Measurements from ENCODE around the gene CSF1R. TPM values are rescaled to one million over a fixed set of nuclear protein-coding genes. Genes with fewer than 3 reads are reported as not detected.

Gene CSF1R
- total and polyA plus RNA-seq, 2 of the 8 experiments (the other 6 are each of a cell fraction or from before 2014, with no cell fraction given), result 0.12 TPM; not detected in 1

DNA sequence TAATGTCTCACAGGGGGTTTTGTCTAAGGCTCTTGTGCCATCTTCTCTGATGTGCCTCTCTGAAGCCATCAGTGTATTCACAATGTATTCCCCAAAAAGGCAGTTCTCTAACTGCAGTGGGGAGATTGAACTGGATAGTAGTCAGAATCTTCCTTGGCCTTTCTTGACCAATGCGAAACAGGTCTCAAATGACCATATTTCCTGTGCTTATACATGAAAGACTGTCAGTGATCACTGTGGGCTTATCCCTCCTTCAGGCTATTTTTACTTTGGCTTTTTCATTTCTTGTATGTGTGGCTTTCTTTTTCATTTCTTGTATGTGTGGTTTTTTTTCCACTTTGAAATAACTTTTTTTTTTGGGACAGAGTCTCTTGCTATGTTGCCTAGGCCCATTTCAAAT, 66.1 kb downstream of the CSF1R start:
- Histone ChIP-seq H3K27ac (ENCODE audit: low read depth, low read length) (no peak overlapping the region), H3K79me2 (ENCODE audit: control insufficient read depth in 1 of 2, insufficient read depth in 2 of 2, low read length in 2 of 2) (no peaks in the 10 kb centered on the region), H3K4me3 (ENCODE audit: extremely low read depth in 1 of 4, insufficient read depth in 2 of 4, low read depth in 3 of 4, low read length in 4 of 4) (no peak overlapping the region), H3K9me3 (ENCODE audit: insufficient read depth in 2 of 2, low read depth in 1 of 2, low read length in 1 of 2) (no peaks in the 10 kb centered on the region), H4K8ac (ENCODE audit: extremely low read depth, insufficient read depth, low read length) (no peak overlapping the region), H2AFZ (ENCODE audit: low read length) (no peak overlapping the region), H3K56ac (replicated peaks; ENCODE audit: insufficient read length, low read depth, low read length) (no peak overlapping the region), H2BK15ac (ENCODE audit: low read length) (no peak overlapping the region), H3K23ac (ENCODE audit: insufficient read length) (no peak overlapping the region), H2BK20ac (ENCODE audit: low read length) (no peak overlapping the region), H3K4me2 (ENCODE audit: insufficient read depth in 1 of 2, low read depth in 2 of 2, low read length in 2 of 2) (no peak overlapping the region), H3K36me3 (ENCODE audit: control insufficient read depth in 2 of 4, insufficient read depth in 4 of 4, low read length in 3 of 4) (peaks cover 3 to 65% (median 35%) of the 10 kb centered on the region in 4 experiments; a peak in 7 of 8 replicates), H3K9ac (replicated peaks in 1 of 4; ENCODE audit: extremely low read depth in 1 of 4, low read depth in 3 of 4, low read length in 3 of 4) (no peak overlapping the region), H4K20me1 (replicated peaks in 1 of 2; ENCODE audit: control insufficient read depth in 1 of 2, insufficient read depth in 2 of 2, low read length in 2 of 2) (peaks cover 0 to 2% of the 10 kb centered on the region in 2 experiments), H4K91ac (replicated peaks; ENCODE audit: insufficient read length, low read length) (no peak overlapping the region), H3K4me1 (replicated peaks in 1 of 4; ENCODE audit: control insufficient read depth in 3 of 4, insufficient read depth in 4 of 4, low read length in 3 of 4) (no peaks in the 10 kb centered on the region; a peak in 1 of 7 replicates), H2BK5ac (ENCODE audit: low read depth, low read length) (no peak overlapping the region), H2BK12ac (ENCODE audit: low read depth, low read length) (no peak overlapping the region), H2AK5ac (ENCODE audit: low read depth, low read length) (no peak overlapping the region), H2BK120ac (replicated peaks; ENCODE audit: low read depth, low read length) (no peak overlapping the region), H3K14ac (ENCODE audit: insufficient read length) (no peak overlapping the region), H4K5ac (ENCODE audit: insufficient read length, low read depth, low read length) (no peak overlapping the region), H3K79me1 (ENCODE audit: low read depth, low read length) (no peaks in the 10 kb centered on the region), H3K18ac (ENCODE audit: extremely low read depth, low read length) (no peak overlapping the region), H3K27me3 (replicated peaks in 1 of 4; ENCODE audit: control insufficient read depth in 3 of 4, extremely low read depth in 1 of 4, insufficient read depth in 3 of 4, low read length in 3 of 4) (no peaks in the 10 kb centered on the region), H3K4ac (replicated peaks; ENCODE audit: insufficient read length, low read depth, low read length) (no peak overlapping the region), H3K23me2 (ENCODE audit: low read depth, low read length) (no peaks in the 10 kb centered on the region)
- TF ChIP-seq RFX5 (IDR thresholded peaks at IDR 0.05; ENCODE audit: borderline replicate concordance, low read depth, low read length), result no peak
- TF ChIP-seq SRF (IDR thresholded peaks at IDR 0.05; ENCODE audit: low read depth, low read length), result no peak
- no peak for TF ChIP-seq SP1 (IDR thresholded peaks at IDR 0.05; ENCODE audit: low read depth, low read length)
- no peak for TF ChIP-seq POU5F1 (IDR thresholded peaks at IDR 0.05; ENCODE audit: low read depth, low read length)
- TF ChIP-seq ASH2L (IDR thresholded peaks at IDR 0.05; ENCODE audit: low read length), result no peak
- TF ChIP-seq, protein P1, sequence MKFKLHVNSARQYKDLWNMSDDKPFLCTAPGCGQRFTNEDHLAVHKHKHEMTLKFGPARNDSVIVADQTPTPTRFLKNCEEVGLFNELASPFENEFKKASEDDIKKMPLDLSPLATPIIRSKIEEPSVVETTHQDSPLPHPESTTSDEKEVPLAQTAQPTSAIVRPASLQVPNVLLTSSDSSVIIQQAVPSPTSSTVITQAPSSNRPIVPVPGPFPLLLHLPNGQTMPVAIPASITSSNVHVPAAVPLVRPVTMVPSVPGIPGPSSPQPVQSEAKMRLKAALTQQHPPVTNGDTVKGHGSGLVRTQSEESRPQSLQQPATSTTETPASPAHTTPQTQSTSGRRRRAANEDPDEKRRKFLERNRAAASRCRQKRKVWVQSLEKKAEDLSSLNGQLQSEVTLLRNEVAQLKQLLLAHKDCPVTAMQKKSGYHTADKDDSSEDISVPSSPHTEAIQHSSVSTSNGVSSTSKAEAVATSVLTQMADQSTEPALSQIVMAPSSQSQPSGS (IDR thresholded peaks at IDR 0.05; ENCODE audit: low read length), result no peak
- no peak for TF ChIP-seq SP2 (IDR thresholded peaks at IDR 0.05; ENCODE audit: low read length)
- TF ChIP-seq JUND (IDR thresholded peaks at IDR 0.05; ENCODE audit: low read length), result no peak
- TF ChIP-seq CREB1 (IDR thresholded peaks at IDR 0.05), result no peak
- TF ChIP-seq CHD1 (IDR thresholded peaks at IDR 0.05; ENCODE audit: low read depth, low read length), result no peak
- TF ChIP-seq YY1 (IDR thresholded peaks at IDR 0.05; ENCODE audit: low read depth, low read length), result no peak
- no peak for DNase-seq (ENCODE audit: low read depth in 1 of 2, low spot score in 2 of 2)
- POLR2A ChIA-PET (ENCODE audit: partially characterized antibody), result no interaction called here
- WGBS, 2 experiments (ENCODE audit: extremely low coverage in 1 of 2, insufficient coverage in 1 of 2, insufficient read length in 1 of 2, insufficient replicate concordance in 2 of 2, low coverage in 1 of 2, low lambda C conversion rate in 2 of 2, missing lambda C conversion rate in 1 of 2), result 100% methylated on average over 1 of the region's 1 CpG; no CpG with 5 or more reads in 1 of the 2 experiments
- CTCF ChIA-PET (ENCODE audit: partially characterized antibody), result interaction anchor here (1.0 to 2.0 kb wide), 5 partner anchors 11 to 186 kb away, joined by 3 to 7 read pairs (median 4); no protein-coding TSS in a partner anchor
- FAIRE-seq, result no peak
